A673 (cell line): ENCODE results near the gene RHOC.

ENCODE experiments used
- CTCF ChIP-seq: fragments of 300-800, 200-600 bp; sonication (generic); conservative IDR thresholded peaks from 2 replicates; pipeline ENCODE4 v1.5.1; 2017; ENCODE audit warnings: low read depth, mild to moderate bottlenecking, antibody characterized with exemption, low read length, moderate library complexity, mixed read lengths
- EZH2 ChIP-seq: fragments of 200-600 bp; sonication (generic); IDR thresholded peaks from 2 replicates; pipeline ENCODE4 v1.6.1; 2017; ENCODE audit warnings: borderline replicate concordance, low read depth, mild to moderate bottlenecking, mixed read lengths, antibody characterized with exemption, low read length; ENCODE audit not compliant: poor library complexity, severe bottlenecking

- TF ChIP-seq CTCF (no peak; the same call in 1 of the 2 replicates), EZH2 (no peak)
Measured at GRCh38 chr1:112674986-112675727, 31.8 kb downstream of the RHOC start.
